PFSK-1 (cell line): ENCODE measurements around the gene MOGAT3.

ENCODE experiments used
- POLR2AphosphoS5 ChIP-seq: IDR thresholded peaks from 2 replicates; pipeline ENCODE4 v1.6.1; 2012; ENCODE audit warnings: low read depth, mild to moderate bottlenecking, control low read depth, low read length, moderate library complexity
- TF ChIP-seq, protein P1 (sequence below), 2 experiments: IDR thresholded peaks; 2 replicates each; pipeline versions ENCODE4 v1.6.1 to v1.8.0; 2011 to 2012; ENCODE audit warnings: low read depth in 2 of 2, low read length in 2 of 2, control low read depth in 1 of 2, inconsistent platforms in 1 of 2, mild to moderate bottlenecking in 1 of 2, moderate library complexity in 1 of 2; ENCODE audit not compliant: insufficient read depth in 1 of 2

DNA sequence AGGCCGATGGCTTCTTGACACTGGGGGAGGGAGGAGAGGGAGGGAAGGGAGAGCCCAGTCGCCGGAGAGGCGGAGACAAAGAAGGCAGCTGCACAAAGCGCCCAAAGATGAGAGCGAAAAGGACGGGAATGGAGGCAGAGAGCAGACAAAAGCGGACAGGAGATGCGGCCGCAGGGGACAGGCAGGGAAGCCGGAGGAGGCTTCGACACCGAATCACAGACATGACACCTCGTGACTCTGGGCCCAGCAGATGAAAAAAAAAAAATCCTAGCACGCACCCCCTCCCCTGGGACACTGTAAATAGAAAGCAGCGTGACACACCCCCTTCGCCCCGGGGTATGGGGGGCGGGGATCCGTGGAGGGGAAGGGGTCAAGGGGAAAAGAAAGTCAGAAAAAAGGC, 21.7 kb downstream of the MOGAT3 start:
- TF ChIP-seq, protein P1, sequence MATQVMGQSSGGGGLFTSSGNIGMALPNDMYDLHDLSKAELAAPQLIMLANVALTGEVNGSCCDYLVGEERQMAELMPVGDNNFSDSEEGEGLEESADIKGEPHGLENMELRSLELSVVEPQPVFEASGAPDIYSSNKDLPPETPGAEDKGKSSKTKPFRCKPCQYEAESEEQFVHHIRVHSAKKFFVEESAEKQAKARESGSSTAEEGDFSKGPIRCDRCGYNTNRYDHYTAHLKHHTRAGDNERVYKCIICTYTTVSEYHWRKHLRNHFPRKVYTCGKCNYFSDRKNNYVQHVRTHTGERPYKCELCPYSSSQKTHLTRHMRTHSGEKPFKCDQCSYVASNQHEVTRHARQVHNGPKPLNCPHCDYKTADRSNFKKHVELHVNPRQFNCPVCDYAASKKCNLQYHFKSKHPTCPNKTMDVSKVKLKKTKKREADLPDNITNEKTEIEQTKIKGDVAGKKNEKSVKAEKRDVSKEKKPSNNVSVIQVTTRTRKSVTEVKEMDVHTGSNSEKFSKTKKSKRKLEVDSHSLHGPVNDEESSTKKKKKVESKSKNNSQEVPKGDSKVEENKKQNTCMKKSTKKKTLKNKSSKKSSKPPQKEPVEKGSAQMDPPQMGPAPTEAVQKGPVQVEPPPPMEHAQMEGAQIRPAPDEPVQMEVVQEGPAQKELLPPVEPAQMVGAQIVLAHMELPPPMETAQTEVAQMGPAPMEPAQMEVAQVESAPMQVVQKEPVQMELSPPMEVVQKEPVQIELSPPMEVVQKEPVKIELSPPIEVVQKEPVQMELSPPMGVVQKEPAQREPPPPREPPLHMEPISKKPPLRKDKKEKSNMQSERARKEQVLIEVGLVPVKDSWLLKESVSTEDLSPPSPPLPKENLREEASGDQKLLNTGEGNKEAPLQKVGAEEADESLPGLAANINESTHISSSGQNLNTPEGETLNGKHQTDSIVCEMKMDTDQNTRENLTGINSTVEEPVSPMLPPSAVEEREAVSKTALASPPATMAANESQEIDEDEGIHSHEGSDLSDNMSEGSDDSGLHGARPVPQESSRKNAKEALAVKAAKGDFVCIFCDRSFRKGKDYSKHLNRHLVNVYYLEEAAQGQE (IDR thresholded peaks at IDR 0.05; ENCODE audit: insufficient read depth in 1 of 2, low read depth in 2 of 2, low read length in 2 of 2), result no peak
- TF ChIP-seq POLR2AphosphoS5, result no peak
